ENCODE results near the gene M6PR. TPM values are rescaled to one million over a fixed set of nuclear protein-coding genes. Genes with fewer than 3 reads are reported as not detected.

M6PR gene
- total RNA-seq, 4 donors from 2014 or later = 72.0 to 96.3 (median 88.5) TPM

GRCh38 chr12:8948701-8949341 is 624 bp downstream of the M6PR start:
- H3K9me3 ChIP-seq = no peaks in the 10 kb centered on the region
- H3K36me3 ChIP-seq = peaks cover 6 to 29% (median 25%) of the 10 kb centered on the region in 4 donors
- H3K4me1 ChIP-seq = peaks cover 22 to 35% (median 31%) of the 10 kb centered on the region in 4 donors
- peak overlapping the region; percentile 78 to 91 (median 86) for H3K4me3 ChIP-seq
- TF ChIP-seq POLR2A (IDR thresholded peaks at IDR 0.05; ENCODE audit: low read depth) = no peak
- no peak for TF ChIP-seq EP300 (IDR thresholded peaks at IDR 0.05)
- TF ChIP-seq, protein P1, sequence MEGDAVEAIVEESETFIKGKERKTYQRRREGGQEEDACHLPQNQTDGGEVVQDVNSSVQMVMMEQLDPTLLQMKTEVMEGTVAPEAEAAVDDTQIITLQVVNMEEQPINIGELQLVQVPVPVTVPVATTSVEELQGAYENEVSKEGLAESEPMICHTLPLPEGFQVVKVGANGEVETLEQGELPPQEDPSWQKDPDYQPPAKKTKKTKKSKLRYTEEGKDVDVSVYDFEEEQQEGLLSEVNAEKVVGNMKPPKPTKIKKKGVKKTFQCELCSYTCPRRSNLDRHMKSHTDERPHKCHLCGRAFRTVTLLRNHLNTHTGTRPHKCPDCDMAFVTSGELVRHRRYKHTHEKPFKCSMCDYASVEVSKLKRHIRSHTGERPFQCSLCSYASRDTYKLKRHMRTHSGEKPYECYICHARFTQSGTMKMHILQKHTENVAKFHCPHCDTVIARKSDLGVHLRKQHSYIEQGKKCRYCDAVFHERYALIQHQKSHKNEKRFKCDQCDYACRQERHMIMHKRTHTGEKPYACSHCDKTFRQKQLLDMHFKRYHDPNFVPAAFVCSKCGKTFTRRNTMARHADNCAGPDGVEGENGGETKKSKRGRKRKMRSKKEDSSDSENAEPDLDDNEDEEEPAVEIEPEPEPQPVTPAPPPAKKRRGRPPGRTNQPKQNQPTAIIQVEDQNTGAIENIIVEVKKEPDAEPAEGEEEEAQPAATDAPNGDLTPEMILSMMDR (IDR thresholded peaks at IDR 0.05) = no peak
- TF ChIP-seq POLR2AphosphoS5 (IDR thresholded peaks at IDR 0.05) = no peak
- intact Hi-C loops (cut with DNase I) = loop anchor here (1.0 kb wide), 1 partner anchor 33 kb away; no protein-coding TSS in a partner anchor
- H3K27me3 ChIP-seq = no peaks in the 10 kb centered on the region
- peak overlapping the region; percentile 96 to 98 (median 98) for H3K27ac ChIP-seq (replicated peaks in 1 of 4)
- no peak for DNase-seq (ENCODE audit: extremely low spot score)
- 1% methylated on average over 14 of the region's 15 CpGs for WGBS

DNA sequence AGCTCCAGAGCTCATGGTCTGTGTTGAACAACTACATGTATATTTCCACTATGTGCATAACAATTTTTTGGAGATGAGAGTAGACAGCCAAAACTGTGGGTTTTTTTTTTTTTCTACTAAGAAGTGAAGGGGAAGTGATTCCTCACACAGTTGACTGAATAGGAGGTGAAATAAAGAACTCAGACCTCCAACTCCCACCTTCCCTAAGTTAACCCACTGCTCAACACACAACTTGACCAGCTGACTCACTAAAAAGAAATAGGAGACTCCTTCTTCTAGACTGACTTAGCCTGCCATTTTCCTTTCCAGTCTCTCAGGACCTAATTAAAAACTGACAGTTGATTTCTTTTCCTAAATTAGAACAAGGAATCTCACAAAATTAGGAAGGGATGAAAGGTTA is 1.7 kb downstream of the M6PR start:
- no peaks in the 10 kb centered on the region for H3K27me3 ChIP-seq
- H3K4me1 ChIP-seq = peaks cover 22 to 35% (median 31%) of the 10 kb centered on the region in 4 donors
- peak overlapping the region in 1 of 4 donors; percentile 91 for H3K4me3 ChIP-seq
- no peak overlapping the region for H3K27ac ChIP-seq (replicated peaks in 1 of 4)
- H3K36me3 ChIP-seq = peaks cover 15 to 40% (median 36%) of the 10 kb centered on the region in 4 donors
- intact Hi-C loops (cut with DNase I) = no loop called here
- TF ChIP-seq, protein P1 (IDR thresholded peaks at IDR 0.05) = no peak
- TF ChIP-seq POLR2A (IDR thresholded peaks at IDR 0.05; ENCODE audit: low read depth) (no peak), EP300 (IDR thresholded peaks at IDR 0.05) (no peak), POLR2AphosphoS5 (IDR thresholded peaks at IDR 0.05) (no peak)
- no peaks in the 10 kb centered on the region for H3K9me3 ChIP-seq
- no peak for DNase-seq (ENCODE audit: extremely low spot score)

DNA sequence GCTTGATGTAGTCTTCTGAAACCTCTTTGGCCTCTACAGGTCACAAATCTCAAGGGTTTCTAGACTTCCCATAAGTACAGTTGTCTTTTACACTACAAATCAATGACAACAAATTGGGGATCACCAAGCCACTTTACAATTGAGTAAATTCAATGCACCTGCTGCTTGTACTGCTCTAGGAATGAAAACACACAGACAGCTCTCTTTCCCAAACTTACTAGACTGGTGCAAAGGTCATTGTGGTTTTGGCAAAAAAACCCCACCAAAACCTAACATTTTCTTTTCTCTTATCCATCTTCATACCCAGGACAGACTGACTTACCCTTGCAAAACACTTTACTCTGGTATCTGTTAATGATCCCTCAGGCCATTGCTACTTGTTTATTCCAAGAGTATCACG is 2.7 kb downstream of the M6PR start:
- WGBS = 73% methylated on average over 1 of the region's 1 CpG
- Histone ChIP-seq H3K9me3 (no peaks in the 10 kb centered on the region), H3K4me3 (no peak overlapping the region), H3K27me3 (no peaks in the 10 kb centered on the region), H3K4me1 (peaks cover 22 to 35% (median 31%) of the 10 kb centered on the region in 4 donors), H3K36me3 (peaks cover 25 to 50% (median 46%) of the 10 kb centered on the region in 4 donors), H3K27ac (replicated peaks in 1 of 4) (no peak overlapping the region)
- TF ChIP-seq POLR2AphosphoS5 (IDR thresholded peaks at IDR 0.05) (no peak), POLR2A (IDR thresholded peaks at IDR 0.05; ENCODE audit: low read depth) (no peak), EP300 (IDR thresholded peaks at IDR 0.05) (no peak)
- TF ChIP-seq, protein P1 (IDR thresholded peaks at IDR 0.05) = no peak
- intact Hi-C loops (cut with DNase I) = no loop called here
- DNase-seq (ENCODE audit: extremely low spot score) = no peak

DNA sequence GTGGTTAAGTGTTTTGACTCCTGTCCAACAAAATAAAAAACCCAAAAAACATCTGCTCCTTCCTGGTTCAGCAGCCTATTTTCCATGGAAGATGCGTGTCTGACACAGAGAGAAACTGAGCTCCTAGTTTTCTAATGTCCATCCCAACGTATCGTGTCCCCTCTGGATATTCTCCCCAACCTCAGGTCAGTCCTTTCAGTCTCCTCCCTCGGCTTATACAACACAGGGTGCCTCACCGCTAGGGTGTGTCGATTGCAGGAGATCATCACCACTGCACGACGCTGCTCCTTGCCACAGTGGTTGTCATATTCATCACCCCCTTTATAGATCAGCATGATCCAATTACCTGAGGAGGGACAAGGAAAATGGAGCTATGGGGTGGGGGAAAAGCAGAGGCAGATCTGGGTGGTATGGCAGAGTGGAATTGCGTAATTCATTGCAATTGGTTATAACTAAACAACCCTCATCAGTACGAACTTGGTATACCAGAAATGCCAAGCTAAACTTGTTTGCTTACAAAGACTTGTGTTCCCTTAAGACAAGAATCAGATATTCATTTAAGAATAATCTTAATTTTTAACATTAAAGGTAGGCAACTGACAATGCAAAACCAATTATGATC is 5.8 kb downstream of the M6PR start:
- no peak overlapping the region for H3K4me3 ChIP-seq
- H3K27ac ChIP-seq (replicated peaks in 1 of 4) = no peak overlapping the region
- TF ChIP-seq POLR2A (IDR thresholded peaks at IDR 0.05; ENCODE audit: low read depth) (no peak), EP300 (IDR thresholded peaks at IDR 0.05) (no peak), POLR2AphosphoS5 (IDR thresholded peaks at IDR 0.05) (no peak)
- TF ChIP-seq, protein P1 (IDR thresholded peaks at IDR 0.05) = no peak
- H3K4me1 ChIP-seq = peaks cover 12 to 22% (median 19%) of the 10 kb centered on the region in 4 donors
- no peaks in the 10 kb centered on the region for H3K9me3 ChIP-seq
- intact Hi-C loops (cut with DNase I) = no loop called here
- H3K36me3 ChIP-seq = peaks cover 31 to 62% (median 57%) of the 10 kb centered on the region in 4 donors
- no peaks in the 10 kb centered on the region for H3K27me3 ChIP-seq
- DNase-seq (ENCODE audit: extremely low spot score) = no peak
- 86% methylated on average over 10 of the region's 10 CpGs for WGBS
